ENCODE measurements around the gene GRID2.

DNA sequence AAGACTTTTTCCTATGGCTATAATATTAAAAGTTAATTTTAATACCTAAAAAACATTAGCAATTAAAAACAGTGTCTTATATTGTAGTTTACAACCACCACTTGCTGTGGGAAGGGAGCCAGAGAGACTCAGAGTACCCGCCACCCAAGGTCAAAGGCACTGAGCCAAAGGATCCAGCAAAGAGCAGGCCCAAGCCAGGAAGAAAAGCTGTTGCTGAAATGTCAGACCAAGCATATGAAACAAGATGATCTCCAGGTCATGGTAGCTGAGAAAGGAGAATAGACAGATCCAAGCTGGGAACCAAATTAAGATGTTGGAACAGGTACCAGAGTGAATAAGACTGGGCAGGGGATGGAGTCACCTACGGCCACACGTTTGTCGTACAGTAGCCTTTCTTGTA, 1506.0 kb downstream of the GRID2 start:
- TF ChIP-seq POLR2AphosphoS5 (IDR thresholded peaks at IDR 0.05; ENCODE audit: low read depth, low read length) (no peak), POLR2A (IDR thresholded peaks at IDR 0.05; ENCODE audit: low read depth, low read length) (no peak), TAF1 (IDR thresholded peaks at IDR 0.05; ENCODE audit: borderline replicate concordance, low read depth, low read length) (no peak)
